ENCODE measurements around the gene TOMM34. TPM values are rescaled to one million over a fixed set of nuclear protein-coding genes. Genes with fewer than 3 reads are reported as not detected.

The TOMM34 gene
- total RNA-seq, 1 donor from 2014 or later = 4.2 TPM

- Histone ChIP-seq H3K27me3 (ENCODE audit: control insufficient read depth in 3 of 3, insufficient read depth in 3 of 3, low read length in 3 of 3) (no peaks in the 10 kb centered on the region), H3K9me3 (ENCODE audit: control insufficient read depth in 3 of 3, low read length in 3 of 3) (no peaks in the 10 kb centered on the region), H3K4me1 (ENCODE audit: control insufficient read depth in 3 of 3, insufficient read depth in 3 of 3, low read length in 3 of 3) (no peaks in the 10 kb centered on the region), H3K36me3 (ENCODE audit: control insufficient read depth in 3 of 3, insufficient read depth in 3 of 3, low read length in 3 of 3) (peaks cover 21 to 34% (median 30%) of the 10 kb centered on the region in 3 donors), H3K27ac (ENCODE audit: low read depth, low read length) (no peak overlapping the region), H3K4me3 (ENCODE audit: low read length in 3 of 3) (no peak overlapping the region), H3K9ac (ENCODE audit: low read depth in 1 of 3, low read length in 3 of 3) (no peak overlapping the region)
Observed at GRCh38 chr20:44938637-44939036, 21.6 kb downstream of the TOMM34 start.

- Histone ChIP-seq H3K4me3 (ENCODE audit: low read length in 3 of 3) (no peak overlapping the region), H3K27me3 (ENCODE audit: control insufficient read depth in 3 of 3, insufficient read depth in 3 of 3, low read length in 3 of 3) (no peaks in the 10 kb centered on the region), H3K9ac (ENCODE audit: low read depth in 1 of 3, low read length in 3 of 3) (no peak overlapping the region), H3K27ac (ENCODE audit: low read depth, low read length) (no peak overlapping the region), H3K4me1 (ENCODE audit: control insufficient read depth in 3 of 3, insufficient read depth in 3 of 3, low read length in 3 of 3) (peaks cover 0 to 6% (median 0%) of the 10 kb centered on the region in 3 donors), H3K36me3 (ENCODE audit: control insufficient read depth in 3 of 3, insufficient read depth in 3 of 3, low read length in 3 of 3) (peaks cover 3 to 12% (median 9%) of the 10 kb centered on the region in 3 donors), H3K9me3 (ENCODE audit: control insufficient read depth in 3 of 3, low read length in 3 of 3) (no peaks in the 10 kb centered on the region)
Observed at GRCh38 chr20:44936510-44936909, 23.7 kb downstream of the TOMM34 start.

- Histone ChIP-seq H3K4me1 (ENCODE audit: control insufficient read depth in 3 of 3, insufficient read depth in 3 of 3, low read length in 3 of 3) (peaks cover 0 to 6% (median 0%) of the 10 kb centered on the region in 3 donors), H3K9me3 (ENCODE audit: control insufficient read depth in 3 of 3, low read length in 3 of 3) (no peaks in the 10 kb centered on the region), H3K27me3 (ENCODE audit: control insufficient read depth in 3 of 3, insufficient read depth in 3 of 3, low read length in 3 of 3) (no peaks in the 10 kb centered on the region), H3K9ac (ENCODE audit: low read depth in 1 of 3, low read length in 3 of 3) (no peak overlapping the region), H3K4me3 (ENCODE audit: low read length in 3 of 3) (no peak overlapping the region), H3K36me3 (ENCODE audit: control insufficient read depth in 3 of 3, insufficient read depth in 3 of 3, low read length in 3 of 3) (peaks cover 0 to 5% (median 1%) of the 10 kb centered on the region in 3 donors), H3K27ac (ENCODE audit: low read depth, low read length) (no peak overlapping the region)
Observed at GRCh38 chr20:44932916-44933315, 27.3 kb downstream of the TOMM34 start.

- Histone ChIP-seq H3K4me1 (ENCODE audit: control insufficient read depth in 3 of 3, insufficient read depth in 3 of 3, low read length in 3 of 3) (peaks cover 0 to 6% (median 0%) of the 10 kb centered on the region in 3 donors), H3K36me3 (ENCODE audit: control insufficient read depth in 3 of 3, insufficient read depth in 3 of 3, low read length in 3 of 3) (peaks cover 0 to 5% (median 0%) of the 10 kb centered on the region in 3 donors), H3K4me3 (ENCODE audit: low read length in 3 of 3) (no peak overlapping the region), H3K9ac (ENCODE audit: low read depth in 1 of 3, low read length in 3 of 3) (no peak overlapping the region), H3K9me3 (ENCODE audit: control insufficient read depth in 3 of 3, low read length in 3 of 3) (no peaks in the 10 kb centered on the region), H3K27me3 (ENCODE audit: control insufficient read depth in 3 of 3, insufficient read depth in 3 of 3, low read length in 3 of 3) (no peaks in the 10 kb centered on the region), H3K27ac (ENCODE audit: low read depth, low read length) (no peak overlapping the region)
Observed at GRCh38 chr20:44931911-44932310, 28.3 kb downstream of the TOMM34 start.

GRCh38 chr20:44930517-44931168 is 29.6 kb downstream of the TOMM34 start:
- H3K36me3 ChIP-seq (ENCODE audit: control insufficient read depth in 3 of 3, insufficient read depth in 3 of 3, low read length in 3 of 3) = no peaks in the 10 kb centered on the region
- no peaks in the 10 kb centered on the region for H3K27me3 ChIP-seq (ENCODE audit: control insufficient read depth in 3 of 3, insufficient read depth in 3 of 3, low read length in 3 of 3)
- no peak overlapping the region for H3K27ac ChIP-seq (ENCODE audit: low read depth, low read length)
- no peak overlapping the region for H3K4me3 ChIP-seq (ENCODE audit: low read length in 3 of 3)
- peaks cover 0 to 6% (median 0%) of the 10 kb centered on the region in 3 donors for H3K4me1 ChIP-seq (ENCODE audit: control insufficient read depth in 3 of 3, insufficient read depth in 3 of 3, low read length in 3 of 3)
- H3K9ac ChIP-seq (ENCODE audit: low read depth in 1 of 3, low read length in 3 of 3) = no peak overlapping the region
- no peaks in the 10 kb centered on the region for H3K9me3 ChIP-seq (ENCODE audit: control insufficient read depth in 3 of 3, low read length in 3 of 3)

- H3K36me3 ChIP-seq (ENCODE audit: control insufficient read depth in 3 of 3, insufficient read depth in 3 of 3, low read length in 3 of 3) = no peaks in the 10 kb centered on the region
- no peaks in the 10 kb centered on the region for H3K27me3 ChIP-seq (ENCODE audit: control insufficient read depth in 3 of 3, insufficient read depth in 3 of 3, low read length in 3 of 3)
- no peak overlapping the region for H3K9ac ChIP-seq (ENCODE audit: low read depth in 1 of 3, low read length in 3 of 3)
- peaks cover 0 to 6% (median 0%) of the 10 kb centered on the region in 3 donors for H3K4me1 ChIP-seq (ENCODE audit: control insufficient read depth in 3 of 3, insufficient read depth in 3 of 3, low read length in 3 of 3)
- H3K27ac ChIP-seq (ENCODE audit: low read depth, low read length) = no peak overlapping the region
- no peaks in the 10 kb centered on the region for H3K9me3 ChIP-seq (ENCODE audit: control insufficient read depth in 3 of 3, low read length in 3 of 3)
- no peak overlapping the region for H3K4me3 ChIP-seq (ENCODE audit: low read length in 3 of 3)
Observed at GRCh38 chr20:44928595-44928994, 31.6 kb downstream of the TOMM34 start.

GRCh38 chr20:44924541-44924940 is 35.7 kb downstream of the TOMM34 start:
- no peak overlapping the region for H3K4me3 ChIP-seq (ENCODE audit: low read length in 3 of 3)
- H3K36me3 ChIP-seq (ENCODE audit: control insufficient read depth in 3 of 3, insufficient read depth in 3 of 3, low read length in 3 of 3) = peaks cover 0 to 4% (median 0%) of the 10 kb centered on the region in 3 donors
- no peaks in the 10 kb centered on the region for H3K27me3 ChIP-seq (ENCODE audit: control insufficient read depth in 3 of 3, insufficient read depth in 3 of 3, low read length in 3 of 3)

GRCh38 chr20:44921447-44921846 is 38.8 kb downstream of the TOMM34 start:
- Histone ChIP-seq H3K27ac (ENCODE audit: low read depth, low read length) (no peak overlapping the region), H3K36me3 (ENCODE audit: control insufficient read depth in 3 of 3, insufficient read depth in 3 of 3, low read length in 3 of 3) (peaks cover 0 to 4% (median 0%) of the 10 kb centered on the region in 3 donors), H3K4me1 (ENCODE audit: control insufficient read depth in 3 of 3, insufficient read depth in 3 of 3, low read length in 3 of 3) (no peaks in the 10 kb centered on the region), H3K27me3 (ENCODE audit: control insufficient read depth in 3 of 3, insufficient read depth in 3 of 3, low read length in 3 of 3) (no peaks in the 10 kb centered on the region), H3K9me3 (ENCODE audit: control insufficient read depth in 3 of 3, low read length in 3 of 3) (no peaks in the 10 kb centered on the region), H3K9ac (ENCODE audit: low read depth in 1 of 3, low read length in 3 of 3) (no peak overlapping the region), H3K4me3 (ENCODE audit: low read length in 3 of 3) (no peak overlapping the region)

More at GRCh38 chr20:44924541-44924940, 35.7 kb downstream of the TOMM34 start:
- no peaks in the 10 kb centered on the region for H3K9me3 ChIP-seq (ENCODE audit: control insufficient read depth in 3 of 3, low read length in 3 of 3)
- H3K9ac ChIP-seq (ENCODE audit: low read depth in 1 of 3, low read length in 3 of 3) = no peak overlapping the region
- H3K4me1 ChIP-seq (ENCODE audit: control insufficient read depth in 3 of 3, insufficient read depth in 3 of 3, low read length in 3 of 3) = no peaks in the 10 kb centered on the region
- H3K27ac ChIP-seq (ENCODE audit: low read depth, low read length) = no peak overlapping the region

GRCh38 chr20:44918761-44919160 is 41.4 kb downstream of the TOMM34 start:
- H3K36me3 ChIP-seq (ENCODE audit: control insufficient read depth in 3 of 3, insufficient read depth in 3 of 3, low read length in 3 of 3) = peaks cover 0 to 4% (median 0%) of the 10 kb centered on the region in 3 donors
- no peaks in the 10 kb centered on the region for H3K9me3 ChIP-seq (ENCODE audit: control insufficient read depth in 3 of 3, low read length in 3 of 3)
- no peaks in the 10 kb centered on the region for H3K4me1 ChIP-seq (ENCODE audit: control insufficient read depth in 3 of 3, insufficient read depth in 3 of 3, low read length in 3 of 3)
- no peak overlapping the region for H3K9ac ChIP-seq (ENCODE audit: low read depth in 1 of 3, low read length in 3 of 3)
- no peak overlapping the region for H3K4me3 ChIP-seq (ENCODE audit: low read length in 3 of 3)
- H3K27ac ChIP-seq (ENCODE audit: low read depth, low read length) = no peak overlapping the region
- H3K27me3 ChIP-seq (ENCODE audit: control insufficient read depth in 3 of 3, insufficient read depth in 3 of 3, low read length in 3 of 3) = no peaks in the 10 kb centered on the region

GRCh38 chr20:44918342-44918741 is 41.9 kb downstream of the TOMM34 start:
- Histone ChIP-seq H3K36me3 (ENCODE audit: control insufficient read depth in 3 of 3, insufficient read depth in 3 of 3, low read length in 3 of 3) (peaks cover 0 to 4% (median 0%) of the 10 kb centered on the region in 3 donors), H3K4me3 (ENCODE audit: low read length in 3 of 3) (no peak overlapping the region), H3K9me3 (ENCODE audit: control insufficient read depth in 3 of 3, low read length in 3 of 3) (no peaks in the 10 kb centered on the region), H3K9ac (ENCODE audit: low read depth in 1 of 3, low read length in 3 of 3) (no peak overlapping the region), H3K4me1 (ENCODE audit: control insufficient read depth in 3 of 3, insufficient read depth in 3 of 3, low read length in 3 of 3) (no peaks in the 10 kb centered on the region), H3K27ac (ENCODE audit: low read depth, low read length) (no peak overlapping the region), H3K27me3 (ENCODE audit: control insufficient read depth in 3 of 3, insufficient read depth in 3 of 3, low read length in 3 of 3) (no peaks in the 10 kb centered on the region)

Measured in skeletal muscle tissue (tissue), 4 donors.